PC-9 (cell line): Measurements from ENCODE around the gene PVALEF. TPM values are rescaled to one million over a fixed set of nuclear protein-coding genes. Genes with fewer than 3 reads are reported as not detected.

Experiments used
- BruUV-seq: library from RNA; stranded (reverse); fragments of 400-500 nt; replicated peaks from 2 replicates; lab custom pipeline; 2021; lab: Mats Ljungman, UMichigan
- CTCF ChIA-PET: fragments of 300-600 bp; sonication (Branson Sonifier 250); formaldehyde crosslinking; loops from one replicate; lab custom pipeline; 2022; ENCODE audit warnings: antibody characterized with exemption; lab: Charles Lee
- POLR2A ChIA-PET: fragments of 300-600 bp; sonication (Branson Sonifier 250); formaldehyde crosslinking; loops from one replicate; lab custom pipeline; 2022; ENCODE audit warnings: antibody characterized with exemption; ENCODE audit not compliant: unreplicated experiment; lab: Charles Lee
- DNase-seq, 2 experiments: peaks; one replicate each; pipeline versions ENCODE4 v3.0.0 to v3.0.0-alpha.2; 2015 to 2022; ENCODE audit warnings: mixed read lengths in 1 of 2
- H2AFZ ChIP-seq: fragments of 200-600 bp; sonication (generic); 2 replicates; pipeline ENCODE4 v1.8.1; 2017; ENCODE audit warnings: antibody characterized with exemption
- H3F3A ChIP-seq: fragments of 200-600 bp; sonication (generic); 2 replicates; pipeline ENCODE4 v1.8.1; 2017; ENCODE audit warnings: antibody characterized with exemption, mild to moderate bottlenecking, low read depth; ENCODE audit not compliant: insufficient read depth
- H3K27ac ChIP-seq: fragments of 200-600 bp; sonication (generic); 2 replicates; pipeline ENCODE4 v1.6.1; 2016; ENCODE audit warnings: mixed run types
- H3K27me3 ChIP-seq: fragments of 200-600 bp; sonication (generic); 2 replicates; pipeline ENCODE4 v1.6.1; 2016; ENCODE audit warnings: low read depth, mixed run types; ENCODE audit not compliant: insufficient read depth
- H3K36me3 ChIP-seq: fragments of 200-600 bp; sonication (generic); 2 replicates; pipeline ENCODE4 v1.6.1; 2016; ENCODE audit warnings: low read depth, mixed run types
- H3K4me1 ChIP-seq: fragments of 200-600 bp; sonication (generic); replicated peaks from 2 replicates; pipeline ENCODE4 v1.6.1; 2016; ENCODE audit warnings: mixed run types; ENCODE audit not compliant: insufficient read depth
- H3K4me2 ChIP-seq: fragments of 200-600 bp; sonication (generic); 2 replicates; pipeline ENCODE4 v1.6.1; 2017; ENCODE audit warnings: mixed run types
- H3K4me3 ChIP-seq: fragments of 200-600 bp; sonication (generic); 2 replicates; pipeline ENCODE4 v1.6.1; 2016; ENCODE audit warnings: mixed run types
- H3K79me2 ChIP-seq: fragments of 200-600 bp; sonication (generic); 2 replicates; pipeline ENCODE4 v1.6.1; 2017; ENCODE audit warnings: low read depth, mixed run types
- H3K9me2 ChIP-seq: fragments of 200-600 bp; sonication (generic); 2 replicates; pipeline ENCODE4 v1.8.1; 2017; ENCODE audit warnings: mild to moderate bottlenecking; ENCODE audit not compliant: insufficient read depth
- H3K9me3 ChIP-seq: fragments of 200-600 bp; sonication (generic); 2 replicates; pipeline ENCODE4 v1.8.1; 2016; ENCODE audit warnings: low read depth; ENCODE audit not compliant: insufficient read depth
- H4K20me1 ChIP-seq: fragments of 200-600 bp; sonication (generic); 2 replicates; pipeline ENCODE4 v1.8.1; 2017; ENCODE audit not compliant: insufficient read depth
- EZH2 ChIP-seq: fragments of 200-600 bp; sonication (generic); IDR thresholded peaks from 2 replicates; pipeline ENCODE4 v1.8.0; 2017; ENCODE audit warnings: antibody characterized with exemption, low read depth
- intact Hi-C: fragments of 100-400 bp; cut with micrococcal nuclease; formaldehyde crosslinking; loops from one replicate; pipeline ENCODE4 v1.10.0; 2022; ENCODE audit not compliant: unreplicated experiment
- total RNA-seq: library from RNA; stranded (reverse); gene quantifications from 2 replicates; pipeline ENCODE4 v1.2.3, GENCODE V29; 2021
- TF ChIP-seq, protein P1 (sequence below): fragments of 200-600 bp; sonication (generic); conservative IDR thresholded peaks from 2 replicates; pipeline ENCODE4 v1.6.1; 2017; ENCODE audit warnings: mixed run types, antibody characterized with exemption, mild to moderate bottlenecking, moderate library complexity

Gene PVALEF
- total RNA-seq, 1 experiment from 2014 or later, result not detected

DNA sequence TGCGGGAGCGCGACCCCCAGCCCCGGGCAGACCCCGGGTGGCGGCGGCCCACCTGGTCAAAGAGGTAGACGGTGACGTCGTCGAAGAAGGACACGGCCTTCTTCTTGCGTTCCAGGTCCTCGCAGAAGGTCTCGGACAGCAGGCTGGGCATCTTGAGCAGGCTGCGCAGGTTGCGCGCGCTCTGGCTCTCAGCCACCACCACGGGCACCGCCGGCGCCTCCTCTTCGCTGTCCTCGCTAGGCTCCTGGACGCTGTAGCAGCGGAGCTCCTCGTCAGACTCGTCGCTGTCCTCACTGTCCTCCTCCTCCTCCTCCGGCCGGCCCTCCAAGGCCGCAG, 45.2 kb upstream of the PVALEF start:
- intact Hi-C loops, result no loop called here
- H2AFZ ChIP-seq, result no peak overlapping the region
- H3K79me2 ChIP-seq, result no peaks in the 10 kb centered on the region
- no peak for TF ChIP-seq EZH2
- TF ChIP-seq, protein P1, sequence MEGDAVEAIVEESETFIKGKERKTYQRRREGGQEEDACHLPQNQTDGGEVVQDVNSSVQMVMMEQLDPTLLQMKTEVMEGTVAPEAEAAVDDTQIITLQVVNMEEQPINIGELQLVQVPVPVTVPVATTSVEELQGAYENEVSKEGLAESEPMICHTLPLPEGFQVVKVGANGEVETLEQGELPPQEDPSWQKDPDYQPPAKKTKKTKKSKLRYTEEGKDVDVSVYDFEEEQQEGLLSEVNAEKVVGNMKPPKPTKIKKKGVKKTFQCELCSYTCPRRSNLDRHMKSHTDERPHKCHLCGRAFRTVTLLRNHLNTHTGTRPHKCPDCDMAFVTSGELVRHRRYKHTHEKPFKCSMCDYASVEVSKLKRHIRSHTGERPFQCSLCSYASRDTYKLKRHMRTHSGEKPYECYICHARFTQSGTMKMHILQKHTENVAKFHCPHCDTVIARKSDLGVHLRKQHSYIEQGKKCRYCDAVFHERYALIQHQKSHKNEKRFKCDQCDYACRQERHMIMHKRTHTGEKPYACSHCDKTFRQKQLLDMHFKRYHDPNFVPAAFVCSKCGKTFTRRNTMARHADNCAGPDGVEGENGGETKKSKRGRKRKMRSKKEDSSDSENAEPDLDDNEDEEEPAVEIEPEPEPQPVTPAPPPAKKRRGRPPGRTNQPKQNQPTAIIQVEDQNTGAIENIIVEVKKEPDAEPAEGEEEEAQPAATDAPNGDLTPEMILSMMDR, result no peak
- no peaks in the 10 kb centered on the region for H3F3A ChIP-seq
- no peaks in the 10 kb centered on the region for H3K4me1 ChIP-seq
- CTCF ChIA-PET, result interaction anchor here (0.6 kb wide), 1 partner anchor 876 kb away, joined by 8 read pairs; no protein-coding TSS in a partner anchor
- H3K4me3 ChIP-seq, result no peak overlapping the region
- no peak overlapping the region for H3K4me2 ChIP-seq
- H3K27me3 ChIP-seq, result no peaks in the 10 kb centered on the region
- BruUV-seq, result no TSS peak
- H3K36me3 ChIP-seq, result no peaks in the 10 kb centered on the region
- no peak overlapping the region for H3K27ac ChIP-seq
- DNase-seq, result no peak
- H3K9me2 ChIP-seq, result no peaks in the 10 kb centered on the region
- no peaks in the 10 kb centered on the region for H4K20me1 ChIP-seq
- POLR2A ChIA-PET, result no interaction called here
- H3K9me3 ChIP-seq, result no peaks in the 10 kb centered on the region

DNA sequence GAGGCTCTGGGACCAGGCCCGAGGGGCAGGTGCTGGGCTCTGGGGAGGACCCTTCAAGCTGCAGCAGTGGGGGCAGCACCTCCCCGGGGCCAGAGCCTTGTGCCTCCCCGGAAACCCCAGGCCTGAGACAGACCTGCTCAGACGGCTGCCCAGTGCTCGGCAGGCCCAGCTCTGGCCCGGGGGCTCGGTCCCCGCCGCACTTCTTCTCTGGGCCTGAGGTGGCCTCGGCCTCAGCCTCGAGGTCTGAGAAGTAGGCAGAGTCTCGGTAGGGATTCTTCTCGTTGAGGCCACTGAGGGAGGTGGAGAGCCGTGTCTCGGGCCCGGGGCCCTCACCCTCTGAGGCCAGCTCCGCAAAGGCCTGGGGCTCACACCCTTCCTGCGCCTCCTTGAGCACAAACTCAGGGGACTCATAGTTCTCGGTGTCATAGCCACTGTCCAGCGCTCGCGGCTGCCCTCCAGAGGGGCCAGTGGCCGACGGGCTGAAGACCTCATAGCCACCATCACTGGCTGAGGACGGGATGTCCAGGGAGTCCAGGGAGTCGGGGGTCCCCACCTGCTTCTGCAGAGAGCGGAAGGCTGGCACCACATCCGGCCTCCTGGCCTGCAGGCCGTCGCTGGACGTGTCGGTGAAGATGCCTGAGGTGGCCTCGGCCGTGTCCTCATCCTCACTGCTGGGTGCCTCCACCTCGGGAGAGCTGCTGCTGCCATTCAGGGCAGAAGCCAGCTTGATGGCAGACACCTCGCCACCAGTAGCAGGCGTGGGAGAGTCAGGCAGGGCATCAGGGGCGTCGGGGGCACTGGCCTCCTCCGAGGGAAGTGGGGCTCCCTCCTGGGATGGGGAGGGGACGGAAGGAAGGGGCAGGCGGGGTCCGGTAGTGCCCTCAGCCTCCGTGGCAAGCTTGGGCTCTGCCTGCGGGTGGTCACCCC, 44.3 kb upstream of the PVALEF start:
- H3K36me3 ChIP-seq, result no peaks in the 10 kb centered on the region
- CTCF ChIA-PET, result interaction anchor here (0.6 kb wide), 2 partner anchors 58 to 876 kb away, joined by 4 to 8 read pairs; no protein-coding TSS in a partner anchor
- no TSS peak for BruUV-seq
- POLR2A ChIA-PET, result no interaction called here
- no peak overlapping the region for H3K27ac ChIP-seq
- H3K9me3 ChIP-seq, result no peaks in the 10 kb centered on the region
- H2AFZ ChIP-seq, result no peak overlapping the region
- DNase-seq, result no peak
- H3K4me1 ChIP-seq, result no peaks in the 10 kb centered on the region
- no peaks in the 10 kb centered on the region for H3K27me3 ChIP-seq
- H3K79me2 ChIP-seq, result no peaks in the 10 kb centered on the region
- H3F3A ChIP-seq, result no peaks in the 10 kb centered on the region
- no peak overlapping the region for H3K4me2 ChIP-seq
- no peak for TF ChIP-seq EZH2
- TF ChIP-seq, protein P1, result no peak
- H3K4me3 ChIP-seq, result no peak overlapping the region
- no peaks in the 10 kb centered on the region for H3K9me2 ChIP-seq
- intact Hi-C loops, result no loop called here
- H4K20me1 ChIP-seq, result no peaks in the 10 kb centered on the region

DNA sequence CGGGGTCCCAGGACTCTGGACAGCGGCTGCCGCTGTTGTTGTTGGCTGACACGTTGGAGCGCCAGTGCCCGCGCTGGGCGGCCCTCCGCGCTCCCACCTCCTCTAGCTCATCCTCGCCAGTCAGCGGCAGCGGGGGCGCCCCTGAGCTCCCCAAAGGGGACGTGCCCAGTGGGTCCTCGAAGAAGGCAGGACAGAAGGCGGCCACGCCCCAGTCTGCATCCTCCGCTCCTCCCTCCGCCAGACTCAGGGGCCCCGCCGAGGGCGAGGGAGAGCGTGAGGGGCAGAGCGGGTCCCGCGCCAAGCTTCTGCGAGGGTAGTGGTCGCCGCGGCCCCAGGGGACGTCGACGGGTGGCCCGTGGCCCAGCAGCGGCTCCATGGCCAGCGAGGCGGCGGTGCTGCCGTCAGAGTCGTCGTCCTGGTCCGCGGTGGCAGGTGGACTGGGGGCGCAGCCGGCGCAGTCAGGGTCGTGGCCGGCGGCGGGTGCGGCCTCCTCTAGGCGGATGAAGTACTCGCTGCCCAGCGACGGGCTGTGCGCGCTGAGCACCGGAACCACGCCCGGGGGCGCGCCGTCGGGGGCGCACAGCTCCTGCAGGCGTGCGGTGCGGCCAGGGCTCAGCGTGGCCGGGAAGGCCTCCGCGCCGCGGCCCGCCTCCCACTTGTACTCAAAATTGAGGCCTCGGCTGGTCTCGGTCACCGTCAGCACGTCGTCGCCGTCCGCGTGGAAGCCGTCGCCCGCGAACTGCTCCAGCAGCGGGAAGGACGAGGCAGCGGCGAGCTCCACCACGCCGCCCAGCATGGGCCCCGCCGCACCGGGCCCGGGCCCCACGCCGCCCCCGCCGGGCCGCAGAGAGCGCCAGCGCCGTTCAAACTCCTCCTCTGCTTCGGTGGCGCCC, 43.2 kb upstream of the PVALEF start:
- no peaks in the 10 kb centered on the region for H4K20me1 ChIP-seq
- TF ChIP-seq EZH2, result no peak
- TF ChIP-seq, protein P1, result no peak
- H3K9me3 ChIP-seq, result no peaks in the 10 kb centered on the region
- ChIA-PET CTCF (no interaction called here), POLR2A (no interaction called here)
- H3K4me2 ChIP-seq, result no peak overlapping the region
- no peaks in the 10 kb centered on the region for H3K27me3 ChIP-seq
- H3K4me1 ChIP-seq, result no peaks in the 10 kb centered on the region
- intact Hi-C loops, result no loop called here
- H3K27ac ChIP-seq, result no peak overlapping the region
- no peaks in the 10 kb centered on the region for H3K9me2 ChIP-seq
- H2AFZ ChIP-seq, result no peak overlapping the region
- no peaks in the 10 kb centered on the region for H3F3A ChIP-seq
- DNase-seq, result no peak
- no TSS peak for BruUV-seq
- H3K79me2 ChIP-seq, result no peaks in the 10 kb centered on the region
- no peak overlapping the region for H3K4me3 ChIP-seq
- H3K36me3 ChIP-seq, result no peaks in the 10 kb centered on the region
